Sigmoid colon (tissue), 3 donors: ENCODE measurements around the gene DUSP28.

ENCODE experiments used
- POLR2A ChIP-seq, 2 donors: fragments of 450-650 bp; IDR thresholded peaks; one replicate each; pipeline ENCODE4 v1.6.1; 2016; ENCODE audit warnings: antibody characterized with exemption in 2 of 2, mild to moderate bottlenecking in 2 of 2, moderate library complexity in 2 of 2
- TF ChIP-seq, protein P1 (sequence below), 4 experiments: fragments of 450-650 bp in 3 of 4; fragments of 200-600 bp in 1 of 4; IDR thresholded peaks; one replicate each; pipeline ENCODE4 v1.5.1; 2016 to 2019; ENCODE audit warnings: antibody characterized with exemption in 4 of 4, mild to moderate bottlenecking in 3 of 4, moderate library complexity in 2 of 4

DNA sequence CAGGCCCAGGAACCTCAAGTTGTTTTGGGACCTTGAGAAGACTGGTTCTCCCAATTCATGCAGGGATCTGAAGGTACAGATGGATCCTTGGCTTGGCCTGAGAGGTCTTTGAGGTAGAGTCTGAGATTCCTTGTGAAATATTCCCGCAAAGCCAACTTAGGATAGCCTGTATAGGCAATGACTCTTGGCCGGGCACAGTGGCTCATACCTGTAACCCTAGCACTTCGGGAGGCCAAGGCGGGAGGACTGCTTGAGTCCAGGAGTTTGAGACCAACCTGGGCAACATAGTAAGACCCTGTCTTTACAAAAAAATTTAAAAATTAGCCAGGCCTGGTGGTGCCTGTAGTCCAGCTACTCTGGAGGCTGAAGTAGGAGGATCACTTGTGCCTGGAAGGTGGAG is 42.8 kb upstream of the DUSP28 start:
- TF ChIP-seq, protein P1, sequence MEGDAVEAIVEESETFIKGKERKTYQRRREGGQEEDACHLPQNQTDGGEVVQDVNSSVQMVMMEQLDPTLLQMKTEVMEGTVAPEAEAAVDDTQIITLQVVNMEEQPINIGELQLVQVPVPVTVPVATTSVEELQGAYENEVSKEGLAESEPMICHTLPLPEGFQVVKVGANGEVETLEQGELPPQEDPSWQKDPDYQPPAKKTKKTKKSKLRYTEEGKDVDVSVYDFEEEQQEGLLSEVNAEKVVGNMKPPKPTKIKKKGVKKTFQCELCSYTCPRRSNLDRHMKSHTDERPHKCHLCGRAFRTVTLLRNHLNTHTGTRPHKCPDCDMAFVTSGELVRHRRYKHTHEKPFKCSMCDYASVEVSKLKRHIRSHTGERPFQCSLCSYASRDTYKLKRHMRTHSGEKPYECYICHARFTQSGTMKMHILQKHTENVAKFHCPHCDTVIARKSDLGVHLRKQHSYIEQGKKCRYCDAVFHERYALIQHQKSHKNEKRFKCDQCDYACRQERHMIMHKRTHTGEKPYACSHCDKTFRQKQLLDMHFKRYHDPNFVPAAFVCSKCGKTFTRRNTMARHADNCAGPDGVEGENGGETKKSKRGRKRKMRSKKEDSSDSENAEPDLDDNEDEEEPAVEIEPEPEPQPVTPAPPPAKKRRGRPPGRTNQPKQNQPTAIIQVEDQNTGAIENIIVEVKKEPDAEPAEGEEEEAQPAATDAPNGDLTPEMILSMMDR (IDR thresholded peaks at IDR 0.05): no peak
- no peak for TF ChIP-seq POLR2A (IDR thresholded peaks at IDR 0.05)
